Gastroesophageal sphincter (tissue), 3 donors: ENCODE measurements around the gene TAF6L.
"Not testable (repeated sequence)": the region's sequence is repeated elsewhere in the genome, so short reads cannot be mapped to it uniquely, and the experiment has no call there.

Experiments
- CTCF ChIP-seq, 4 experiments: fragments of 200-600 bp in 2 of 4; fragments of 450-650 bp in 2 of 4; sonication (generic) in 1 of 4; IDR thresholded peaks; one replicate each; pipeline ENCODE4 v1.5.1; 2017 to 2019; ENCODE audit warnings: antibody characterized with exemption in 4 of 4, mild to moderate bottlenecking in 2 of 4, moderate library complexity in 2 of 4
- POLR2A ChIP-seq, 2 donors: fragments of 450-650 bp; IDR thresholded peaks; one replicate each; pipeline ENCODE4 v1.6.1; 2017; ENCODE audit warnings: antibody characterized with exemption in 2 of 2, mild to moderate bottlenecking in 2 of 2, moderate library complexity in 1 of 2

- not testable (repeated sequence) for TF ChIP-seq CTCF, POLR2A (IDR thresholded peaks at IDR 0.05)
Observed at GRCh38 chr11:62730076-62730475, 41.1 kb upstream of the TAF6L start.
